Naive thymus-derived CD4-positive, alpha-beta T cell (primary cell): ENCODE data around the gene KDM3A. TPM values are rescaled to one million over a fixed set of nuclear protein-coding genes. Genes with fewer than 3 reads are reported as not detected.

ENCODE experiments used
- ATAC-seq: fragments of 150-1000 bp; cut with Tn5 transposase; 2 replicates; pipeline ENCODE4 v1.10.0; 2021; ENCODE audit warnings: mild to moderate bottlenecking, moderate library complexity
- CTCF ChIA-PET: fragments of 350-600 bp; sonication (Branson Sonifier 250); formaldehyde crosslinking; loops from one replicate; lab custom pipeline; 2021; ENCODE audit warnings: antibody characterized with exemption; lab: Charles Lee
- POLR2A ChIA-PET: fragments of 350-600 bp; sonication (Branson Sonifier 250); formaldehyde crosslinking; loops from one replicate; lab custom pipeline; 2021; ENCODE audit warnings: antibody characterized with exemption, inconsistent platforms; lab: Charles Lee
- DNase-seq, 9 donors: peaks; one replicate each; pipeline versions ENCODE4 v3.0.0 to v3.0.0-alpha.2; 2020 to 2022; ENCODE audit warnings: mixed read lengths in 1 of 9
- H3K27ac ChIP-seq: one replicate; pipeline ENCODE4 v1.7.0; 2013; ENCODE audit warnings: mild to moderate bottlenecking, low read depth, low read length, moderate library complexity
- H3K27me3 ChIP-seq, 2 donors: one replicate each; pipeline ENCODE4 v1.7.0; 2013; ENCODE audit warnings: low read length in 2 of 2, mild to moderate bottlenecking in 2 of 2, moderate library complexity in 2 of 2; ENCODE audit not compliant: control insufficient read depth in 2 of 2, insufficient read depth in 2 of 2
- H3K36me3 ChIP-seq, 3 experiments: 1 replicate in 2 of 3; 2 replicates in 1 of 3; pipeline ENCODE4 v1.7.0; 2013; ENCODE audit warnings: low read length in 3 of 3, mild to moderate bottlenecking in 3 of 3, moderate library complexity in 1 of 3; ENCODE audit not compliant: insufficient read depth in 3 of 3, control insufficient read depth in 2 of 3
- H3K4me1 ChIP-seq, 2 donors: one replicate each; pipeline ENCODE4 v1.7.0; 2013; ENCODE audit warnings: low read length in 2 of 2, mild to moderate bottlenecking in 2 of 2, moderate library complexity in 1 of 2; ENCODE audit not compliant: control insufficient read depth in 2 of 2, insufficient read depth in 2 of 2
- H3K4me3 ChIP-seq: 2 replicates; pipeline ENCODE4 v1.7.0; 2013; ENCODE audit warnings: mild to moderate bottlenecking, low read length
- H3K9me3 ChIP-seq, 3 experiments: 1 replicate in 2 of 3; 2 replicates in 1 of 3; pipeline ENCODE4 v1.7.0; 2013; ENCODE audit warnings: low read length in 3 of 3; ENCODE audit not compliant: control insufficient read depth in 2 of 3
- H3K27ac Mint-ChIP-seq, 9 donors: one replicate each; pipeline ENCODE4 v1.8.0; 2020 to 2022; ENCODE audit warnings: mixed read lengths in 9 of 9, mild to moderate bottlenecking in 8 of 9, moderate library complexity in 5 of 9, inconsistent platforms in 2 of 9
- H3K27me3 Mint-ChIP-seq, 5 donors: one replicate each; pipeline ENCODE4 v1.8.0; 2021 to 2022; ENCODE audit warnings: mixed read lengths in 5 of 5, mild to moderate bottlenecking in 1 of 5
- H3K36me3 Mint-ChIP-seq, 5 donors: one replicate each; pipeline ENCODE4 v1.8.0; 2020 to 2022; ENCODE audit warnings: mixed read lengths in 5 of 5, mild to moderate bottlenecking in 3 of 5, inconsistent platforms in 1 of 5
- H3K4me1 Mint-ChIP-seq, 7 donors: one replicate each; pipeline ENCODE4 v1.8.0; 2020 to 2022; ENCODE audit warnings: mixed read lengths in 7 of 7, mild to moderate bottlenecking in 3 of 7, inconsistent platforms in 1 of 7
- H3K4me3 Mint-ChIP-seq, 10 donors: one replicate each; pipeline ENCODE4 v1.8.0; 2020 to 2022; ENCODE audit warnings: mild to moderate bottlenecking in 10 of 10, mixed read lengths in 10 of 10, moderate library complexity in 6 of 10, inconsistent platforms in 2 of 10
- H3K9me3 Mint-ChIP-seq, 11 donors: one replicate each; pipeline ENCODE4 v1.8.0; 2020 to 2022; ENCODE audit warnings: mixed read lengths in 11 of 11, mild to moderate bottlenecking in 4 of 11, inconsistent platforms in 1 of 11, moderate library complexity in 1 of 11
- intact Hi-C, 2 donors: fragments of 100-400 bp; cut with micrococcal nuclease; formaldehyde crosslinking; loops; one replicate each; pipeline ENCODE4 v1.15.1; 2023
- polyA plus RNA-seq, 2 donors: library from polyadenylated mRNA; unstranded; fragments of 300-500 nt; fragmentation: Illumina TruSeq; gene quantifications; one replicate each; pipeline ENCODE4 v1.2.3, GENCODE V29; 2021
- total RNA-seq, 6 experiments: library from RNA in 5 of 6; stranded (reverse) in 5 of 6; gene quantifications; 1 replicate in 5 of 6; 2 replicates in 1 of 6; pipeline ENCODE4 v1.2.3 and lab custom pipeline; 2021 to 2026

KDM3A gene
- total and polyA plus RNA-seq, 7 experiments from 2014 or later: 17.7 to 191 (median 145) TPM

- ChIA-PET POLR2A (no interaction called here), CTCF (no interaction called here)
- Histone ChIP-seq H3K4me3 (no peak overlapping the region), H3K36me3 (peaks cover 0 to 11% (median 5%) of the 10 kb centered on the region in 3 experiments), H3K9me3 (no peaks in the 10 kb centered on the region), H3K27me3 (no peaks in the 10 kb centered on the region), H3K27ac (no peak overlapping the region), H3K4me1 (no peaks in the 10 kb centered on the region)
- Mint-ChIP-seq H3K27ac (no peak overlapping the region), H3K4me1 (peaks cover 0 to 5% (median 0%) of the 10 kb centered on the region in 7 donors), H3K36me3 (peaks cover 5 to 23% (median 10%) of the 10 kb centered on the region in 5 donors), H3K4me3 (no peak overlapping the region), H3K9me3 (peaks cover 0 to 8% (median 0%) of the 10 kb centered on the region in 11 donors), H3K27me3 (no peaks in the 10 kb centered on the region)
- no peak for DNase-seq
- no peak for ATAC-seq
- intact Hi-C loops: no loop called here
These were observed 81.5 kb downstream of the KDM3A start for GRCh38 chr2:86522711-86523110.

- CTCF ChIA-PET: no interaction called here
- H3K4me1 Mint-ChIP-seq: peaks cover 0 to 5% (median 0%) of the 10 kb centered on the region in 7 donors
- POLR2A ChIA-PET: no interaction called here
- H3K27me3 ChIP-seq: no peaks in the 10 kb centered on the region
- peaks cover 0 to 8% (median 0%) of the 10 kb centered on the region in 11 donors for H3K9me3 Mint-ChIP-seq
- no peak overlapping the region for H3K4me3 ChIP-seq
- DNase-seq (no peak), ATAC-seq (no peak)
- peaks cover 0 to 14% (median 5%) of the 10 kb centered on the region in 3 experiments for H3K36me3 ChIP-seq
- intact Hi-C loops: no loop called here
- no peak overlapping the region for H3K4me3 Mint-ChIP-seq
- H3K27me3 Mint-ChIP-seq: no peaks in the 10 kb centered on the region
- no peaks in the 10 kb centered on the region for H3K9me3 ChIP-seq
- no peaks in the 10 kb centered on the region for H3K4me1 ChIP-seq
- peak overlapping the region in 2 of 9 donors; percentile 7 to 56 for H3K27ac Mint-ChIP-seq
- H3K27ac ChIP-seq: no peak overlapping the region
- peaks cover 6 to 28% (median 10%) of the 10 kb centered on the region in 5 donors for H3K36me3 Mint-ChIP-seq
These were observed 82.3 kb downstream of the KDM3A start for GRCh38 chr2:86523491-86523890.

- Histone ChIP-seq H3K9me3 (no peaks in the 10 kb centered on the region), H3K27me3 (no peaks in the 10 kb centered on the region), H3K4me3 (no peak overlapping the region), H3K27ac (no peak overlapping the region), H3K36me3 (peaks cover 0 to 17% (median 5%) of the 10 kb centered on the region in 3 experiments), H3K4me1 (no peaks in the 10 kb centered on the region)
- ATAC-seq (no peak), DNase-seq (no peak)
- ChIA-PET POLR2A (interaction anchor here (0.6 to 1.5 kb wide), 2 partner anchors 15 to 57 kb away, joined by 4 to 5 read pairs; no protein-coding TSS in a partner anchor), CTCF (interaction anchor here (0.5 kb wide), 1 partner anchor 540 kb away, joined by 4 read pairs; no protein-coding TSS in a partner anchor)
- intact Hi-C loops: no loop called here
- Mint-ChIP-seq H3K4me3 (no peak overlapping the region), H3K36me3 (peaks cover 6 to 38% (median 18%) of the 10 kb centered on the region in 5 donors), H3K9me3 (peaks cover 0 to 2% (median 0%) of the 10 kb centered on the region in 11 donors), H3K27ac (peak overlapping the region in 2 of 9 donors; percentile 4 to 53), H3K27me3 (no peaks in the 10 kb centered on the region), H3K4me1 (peaks cover 0 to 10% (median 6%) of the 10 kb centered on the region in 7 donors)
These were observed 84.5 kb downstream of the KDM3A start for GRCh38 chr2:86525421-86526340.

GRCh38 chr2:86533589-86533988, 92.4 kb downstream of the KDM3A start:
- ChIA-PET CTCF (no interaction called here), POLR2A (interaction anchor here (1.4 kb wide), 1 partner anchor 92 kb away, joined by 3 read pairs; the partner anchor contains the start of gene KDM3A)
- Mint-ChIP-seq H3K27ac (peak overlapping the region in 5 of 9 donors; percentile 48 to 84 (median 57)), H3K4me1 (peaks cover 7 to 60% (median 52%) of the 10 kb centered on the region in 7 donors), H3K27me3 (no peaks in the 10 kb centered on the region), H3K4me3 (peak overlapping the region in 2 of 10 donors; percentile 47 to 51), H3K36me3 (peaks cover 15 to 57% (median 38%) of the 10 kb centered on the region in 5 donors), H3K9me3 (peaks cover 5 to 39% (median 19%) of the 10 kb centered on the region in 11 donors)
- DNase-seq: no peak
- H3K36me3 ChIP-seq: peaks cover 0 to 2% (median 0%) of the 10 kb centered on the region in 3 experiments
- no peaks in the 10 kb centered on the region for H3K9me3 ChIP-seq
- no peak overlapping the region for H3K4me3 ChIP-seq
- intact Hi-C loops: loop anchor here in 1 of 2 donors (2.0 to 10.0 kb wide), 2 partner anchors 19 to 51 kb away; no protein-coding TSS in a partner anchor
- no peak overlapping the region for H3K27ac ChIP-seq
- no peak for ATAC-seq
- H3K27me3 ChIP-seq: no peaks in the 10 kb centered on the region
- H3K4me1 ChIP-seq: peaks cover 0 to 20% of the 10 kb centered on the region in 2 donors

GRCh38 chr2:86541334-86541733, 100.2 kb downstream of the KDM3A start:
- no peaks in the 10 kb centered on the region for H3K4me1 ChIP-seq
- POLR2A ChIA-PET: interaction anchor here (0.5 to 2.8 kb wide), 3 partner anchors 11 to 63 kb away, joined by 3 to 14 read pairs (median 4); no protein-coding TSS in a partner anchor
- no peaks in the 10 kb centered on the region for H3K27me3 ChIP-seq
- peaks cover 17 to 59% (median 29%) of the 10 kb centered on the region in 5 donors for H3K36me3 Mint-ChIP-seq
- no peak overlapping the region for H3K4me3 ChIP-seq
- H3K4me3 Mint-ChIP-seq: no peak overlapping the region
- H3K9me3 ChIP-seq: no peaks in the 10 kb centered on the region
- ATAC-seq: no peak
- DNase-seq: no peak
- intact Hi-C loops: no loop called here
- H3K4me1 Mint-ChIP-seq: peaks cover 0 to 49% (median 37%) of the 10 kb centered on the region in 7 donors
- H3K9me3 Mint-ChIP-seq: peaks cover 2 to 21% (median 8%) of the 10 kb centered on the region in 11 donors
- H3K27ac Mint-ChIP-seq: peak overlapping the region in 3 of 9 donors; percentile 2 to 49 (median 35)
- no peak overlapping the region for H3K27ac ChIP-seq
- CTCF ChIA-PET: interaction anchor here (0.6 kb wide), 2 partner anchors 34 to 79 kb away, joined by 3 read pairs; no protein-coding TSS in a partner anchor
- no peaks in the 10 kb centered on the region for H3K36me3 ChIP-seq
- H3K27me3 Mint-ChIP-seq: no peaks in the 10 kb centered on the region
